ENCODE measurements around the gene SHMT2. TPM values are rescaled to one million over a fixed set of nuclear protein-coding genes. Genes with fewer than 3 reads are reported as not detected.

SHMT2 gene
- total and polyA plus RNA-seq, 9 of the 15 experiments (the other 6 are each of a cell fraction or from before 2014, with no cell fraction given) = 46.1 to 319 (median 115) TPM

DNA sequence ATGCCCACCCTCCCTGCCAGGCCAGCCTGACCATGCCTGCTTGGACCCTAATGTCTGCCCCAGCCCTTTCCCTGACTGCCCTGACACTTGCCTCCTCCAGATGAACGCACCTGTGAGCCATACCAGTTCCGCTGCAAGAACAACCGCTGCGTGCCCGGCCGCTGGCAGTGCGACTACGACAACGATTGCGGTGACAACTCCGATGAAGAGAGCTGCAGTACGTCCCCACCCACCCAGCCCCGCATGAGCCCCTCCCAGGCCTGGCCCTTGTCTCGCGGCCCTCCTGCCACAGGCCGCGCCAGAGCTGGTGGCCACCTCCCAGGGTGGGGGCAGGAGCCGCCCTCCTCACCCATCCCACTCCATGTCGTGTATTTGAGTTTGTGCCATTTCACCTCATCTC lies 27.2 kb upstream of the SHMT2 start:
- intact Hi-C loops (cut with micrococcal nuclease) = no loop called here
- Histone ChIP-seq H3K4me2 (ENCODE audit: insufficient read depth, low read length) (no peak overlapping the region), H3K27me3 (ENCODE audit: control insufficient read depth in 2 of 2, insufficient read depth in 2 of 2, low read length in 2 of 2) (peaks cover 58 to 91% of the 10 kb centered on the region in 2 experiments; a peak in 4 of 5 replicates), H3K36me3 (ENCODE audit: control insufficient read depth, insufficient read depth, low read length) (no peaks in the 10 kb centered on the region), H3K9me1 (ENCODE audit: control insufficient read depth, insufficient read depth, low read length) (no peaks in the 10 kb centered on the region), H3K79me2 (ENCODE audit: control insufficient read depth, insufficient read depth, low read length) (no peaks in the 10 kb centered on the region), H2AFZ (ENCODE audit: low read depth, low read length) (no peak overlapping the region), H3K9me3 (replicated peaks; ENCODE audit: control insufficient read depth, insufficient read depth, low read depth, low read length) (no peaks in the 10 kb centered on the region), H4K20me1 (replicated peaks; ENCODE audit: control insufficient read depth, insufficient read depth, low read length) (peaks cover 30% of the 10 kb centered on the region), H3K4me1 (replicated peaks in 1 of 2; ENCODE audit: control insufficient read depth in 2 of 2, insufficient read depth in 2 of 2, low read length in 2 of 2) (peaks cover 0 to 36% of the 10 kb centered on the region in 2 experiments; a peak in 2 of 5 replicates), H3K9ac (ENCODE audit: insufficient read depth in 1 of 2, low read depth in 2 of 2, low read length in 2 of 2) (no peak overlapping the region), H3K4me3 (no peak overlapping the region), H3K27ac (ENCODE audit: extremely low read depth, low read depth, low read length) (no peak overlapping the region)
- TF ChIP-seq, protein P1, sequence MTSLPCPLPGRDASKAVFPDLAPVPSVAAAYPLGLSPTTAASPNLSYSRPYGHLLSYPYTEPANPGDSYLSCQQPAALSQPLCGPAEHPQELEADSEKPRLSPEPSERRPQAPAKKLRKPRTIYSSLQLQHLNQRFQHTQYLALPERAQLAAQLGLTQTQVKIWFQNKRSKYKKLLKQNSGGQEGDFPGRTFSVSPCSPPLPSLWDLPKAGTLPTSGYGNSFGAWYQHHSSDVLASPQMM (CRISPR knock-in tag; IDR thresholded peaks at IDR 0.05) = no peak
- TF ChIP-seq E2F1 (CRISPR knock-in tag; IDR thresholded peaks at IDR 0.05) (no peak), ZNF12 (CRISPR knock-in tag; IDR thresholded peaks at IDR 0.05) (no peak), MEF2A (IDR thresholded peaks at IDR 0.05; ENCODE audit: control insufficient read depth, low read depth, low read length) (no peak), ZNF431 (CRISPR knock-in tag; IDR thresholded peaks at IDR 0.05) (no peak), ZNF766 (CRISPR knock-in tag; conservative IDR thresholded peaks at IDR 0.05) (no peak), CC2D1A (IDR thresholded peaks at IDR 0.05) (no peak), ZNF175 (CRISPR knock-in tag; IDR thresholded peaks at IDR 0.05; ENCODE audit: low read depth) (no peak), RAD51 (IDR thresholded peaks at IDR 0.05; ENCODE audit: borderline replicate concordance, low read depth) (no peak), POLR3A (IDR thresholded peaks at IDR 0.05; ENCODE audit: borderline replicate concordance, extremely low read depth, insufficient read depth, insufficient read length) (no peak), MED1 (CRISPR knock-in tag; IDR thresholded peaks at IDR 0.05; ENCODE audit: borderline replicate concordance) (no peak), STAG1 (CRISPR knock-in tag; IDR thresholded peaks at IDR 0.05; ENCODE audit: borderline replicate concordance) (no peak), SIN3A (IDR thresholded peaks at IDR 0.05; ENCODE audit: borderline replicate concordance in 2 of 2, control insufficient read depth in 1 of 2, low read depth in 2 of 2, low read length in 2 of 2) (no peak)
- DNase-seq (ENCODE audit: extremely low read depth in 1 of 4, low spot score in 3 of 4) (no peak), ATAC-seq (no peak), FAIRE-seq (no peak)
- in situ Hi-C loops (cut with MboI) = no loop called here
- WGBS (ENCODE audit: insufficient coverage, low coverage, missing lambda C conversion rate) = 18% methylated on average over 11 of the region's 19 CpGs
- CTCF ChIA-PET (ENCODE audit: low intra/inter-chr PET ratio) = no interaction called here
- BruUV-seq (replicated peaks) = no TSS peak
- POLR2A ChIA-PET = no interaction called here

All from K562 (cell line).